Neural progenitor cell (in vitro differentiated cells): Measurements from ENCODE around the gene SLC5A11. TPM values are rescaled to one million over a fixed set of nuclear protein-coding genes. Genes with fewer than 3 reads are reported as not detected.

Source experiments
- DNase-seq: peaks from one replicate; pipeline ENCODE4 v3.0.0-alpha.2; 2016; ENCODE audit warnings: low spot score
- H2AFZ ChIP-seq: fragments of 200-600 bp; sonication (generic); replicated peaks from 2 replicates; pipeline ENCODE4 v1.6.1; 2016; ENCODE audit warnings: antibody characterized with exemption
- H3F3A ChIP-seq: fragments of 200-600 bp; sonication (generic); 2 replicates; pipeline ENCODE4 v1.6.1; 2016; ENCODE audit warnings: antibody characterized with exemption, low read depth
- H3K27ac ChIP-seq: fragments of 200-600 bp; sonication (generic); 2 replicates; pipeline ENCODE4 v1.5.1; 2016; ENCODE audit warnings: mild to moderate bottlenecking
- H3K27me3 ChIP-seq: fragments of 200-600 bp; sonication (generic); 2 replicates; pipeline ENCODE4 v1.6.1; 2016; ENCODE audit warnings: mild to moderate bottlenecking, moderate library complexity
- H3K36me3 ChIP-seq: fragments of 200-600 bp; sonication (generic); 2 replicates; pipeline ENCODE4 v1.5.1; 2016
- H3K4me1 ChIP-seq: fragments of 200-600 bp; sonication (generic); 2 replicates; pipeline ENCODE4 v1.6.1; 2016; ENCODE audit warnings: mixed run types
- H3K4me2 ChIP-seq: fragments of 200-600 bp; sonication (generic); 2 replicates; pipeline ENCODE4 v1.6.1; 2016
- H3K4me3 ChIP-seq: fragments of 200-600 bp; sonication (generic); 2 replicates; pipeline ENCODE4 v1.5.1; 2016
- H3K79me2 ChIP-seq: fragments of 200-600 bp; sonication (generic); 2 replicates; pipeline ENCODE4 v1.6.1; 2016; ENCODE audit warnings: low read depth
- H3K9ac ChIP-seq: fragments of 200-600 bp; sonication (generic); 2 replicates; pipeline ENCODE4 v1.6.1; 2016
- H3K9me3 ChIP-seq: fragments of 200-600 bp; sonication (generic); 2 replicates; pipeline ENCODE4 v1.5.1; 2016; ENCODE audit warnings: low read depth
- H4K20me1 ChIP-seq: fragments of 200-600 bp; sonication (generic); 2 replicates; pipeline ENCODE4 v1.6.1; 2016; ENCODE audit warnings: low read depth
- H3K27ac Mint-ChIP-seq: 3 replicates; pipeline ENCODE4 v1.8.0; 2021; ENCODE audit warnings: mixed read lengths
- H3K27me3 Mint-ChIP-seq: 2 replicates; pipeline ENCODE4 v1.8.0; 2022; ENCODE audit warnings: low read depth, mild to moderate bottlenecking, inconsistent platforms, moderate library complexity, mixed read lengths; ENCODE audit not compliant: insufficient read depth
- H3K36me3 Mint-ChIP-seq: 3 replicates; pipeline ENCODE4 v1.8.0; 2021; ENCODE audit warnings: mixed read lengths
- H3K4me1 Mint-ChIP-seq: 3 replicates; pipeline ENCODE4 v1.8.0; 2021; ENCODE audit warnings: mixed read lengths
- H3K4me3 Mint-ChIP-seq: 3 replicates; pipeline ENCODE4 v1.8.0; 2021; ENCODE audit warnings: mild to moderate bottlenecking, moderate library complexity, mixed read lengths
- H3K9me3 Mint-ChIP-seq: 3 replicates; pipeline ENCODE4 v1.8.0; 2020; ENCODE audit warnings: mixed read lengths
- CTCF ChIP-seq: fragments of 200-600 bp; sonication (generic); IDR thresholded peaks from 2 replicates; pipeline ENCODE4 v1.5.1; 2017; ENCODE audit warnings: antibody characterized with exemption, mild to moderate bottlenecking
- EZH2 ChIP-seq: fragments of 200-600 bp; sonication (generic); IDR thresholded peaks from 2 replicates; pipeline ENCODE4 v1.6.1; 2017; ENCODE audit warnings: antibody characterized with exemption, mild to moderate bottlenecking, moderate library complexity
- EZH2phosphoT487 ChIP-seq: fragments of 200-600 bp; sonication (generic); IDR thresholded peaks from 2 replicates; pipeline ENCODE4 v1.6.1; 2017; ENCODE audit warnings: antibody characterized with exemption
- total RNA-seq: library from RNA; depleted of rRNA; stranded (reverse); fragments of >200 nt; gene quantifications from 2 replicates; pipeline ENCODE4 v1.2.3, GENCODE V29; 2015; ENCODE audit warnings: low replicate concordance

Gene SLC5A11
- total RNA-seq, 1 donor from 2014 or later, result not detected

GRCh38 chr16:24908716-24909115 lies 63.0 kb downstream of the SLC5A11 start:
- H3K4me3 Mint-ChIP-seq, result no peak overlapping the region
- H3K27me3 Mint-ChIP-seq, result peaks cover 4% of the 10 kb centered on the region
- Histone ChIP-seq H3K27me3 (no peaks in the 10 kb centered on the region), H3K9ac (no peak overlapping the region), H3K36me3 (no peaks in the 10 kb centered on the region), H3K4me2 (no peak overlapping the region), H2AFZ (no peak overlapping the region), H3K9me3 (no peaks in the 10 kb centered on the region), H4K20me1 (no peaks in the 10 kb centered on the region), H3K4me3 (no peak overlapping the region), H3K27ac (no peak overlapping the region), H3F3A (no peaks in the 10 kb centered on the region), H3K4me1 (no peaks in the 10 kb centered on the region), H3K79me2 (no peaks in the 10 kb centered on the region)
- TF ChIP-seq EZH2phosphoT487 (no peak), CTCF (no peak), EZH2 (no peak)
- DNase-seq, result no peak
- no peaks in the 10 kb centered on the region for H3K36me3 Mint-ChIP-seq
- H3K9me3 Mint-ChIP-seq, result no peaks in the 10 kb centered on the region
- H3K27ac Mint-ChIP-seq, result no peak overlapping the region
- H3K4me1 Mint-ChIP-seq, result peaks cover 2% of the 10 kb centered on the region

GRCh38 chr16:24909856-24910255 lies 64.1 kb downstream of the SLC5A11 start:
- H3K4me1 ChIP-seq, result no peaks in the 10 kb centered on the region
- peaks cover 6% of the 10 kb centered on the region for H3K27me3 Mint-ChIP-seq
- TF ChIP-seq EZH2phosphoT487, result no peak
- TF ChIP-seq EZH2, result no peak
- no peak for TF ChIP-seq CTCF

GRCh38 chr16:24915019-24915418 lies 69.3 kb downstream of the SLC5A11 start:
- Histone ChIP-seq H3F3A (no peaks in the 10 kb centered on the region), H3K9me3 (no peaks in the 10 kb centered on the region), H3K4me2 (no peak overlapping the region), H3K4me1 (no peaks in the 10 kb centered on the region), H3K27me3 (no peaks in the 10 kb centered on the region), H3K4me3 (no peak overlapping the region), H4K20me1 (no peaks in the 10 kb centered on the region), H3K9ac (no peak overlapping the region), H3K27ac (no peak overlapping the region), H3K79me2 (no peaks in the 10 kb centered on the region), H2AFZ (no peak overlapping the region), H3K36me3 (no peaks in the 10 kb centered on the region)
- no peak overlapping the region for H3K27ac Mint-ChIP-seq
- H3K36me3 Mint-ChIP-seq, result peaks cover 19% of the 10 kb centered on the region
- TF ChIP-seq EZH2 (no peak), EZH2phosphoT487 (no peak), CTCF (no peak)
- no peaks in the 10 kb centered on the region for H3K9me3 Mint-ChIP-seq
- DNase-seq, result no peak
- no peak overlapping the region for H3K4me3 Mint-ChIP-seq
- H3K27me3 Mint-ChIP-seq, result peaks cover 6% of the 10 kb centered on the region
- H3K4me1 Mint-ChIP-seq, result no peaks in the 10 kb centered on the region

More at GRCh38 chr16:24909856-24910255, 64.1 kb downstream of the SLC5A11 start:
- Histone ChIP-seq H3K9me3 (no peaks in the 10 kb centered on the region), H4K20me1 (no peaks in the 10 kb centered on the region), H3K36me3 (no peaks in the 10 kb centered on the region), H3K79me2 (no peaks in the 10 kb centered on the region), H3K27me3 (no peaks in the 10 kb centered on the region), H2AFZ (no peak overlapping the region), H3F3A (no peaks in the 10 kb centered on the region), H3K9ac (no peak overlapping the region), H3K4me3 (no peak overlapping the region), H3K27ac (no peak overlapping the region), H3K4me2 (no peak overlapping the region)
- H3K9me3 Mint-ChIP-seq, result no peaks in the 10 kb centered on the region
- no peak overlapping the region for H3K4me3 Mint-ChIP-seq
- peaks cover under 1% of the 10 kb centered on the region for H3K36me3 Mint-ChIP-seq
- H3K27ac Mint-ChIP-seq, result no peak overlapping the region
- no peak for DNase-seq
- H3K4me1 Mint-ChIP-seq, result peaks cover 2% of the 10 kb centered on the region
